ENCODE measurements around the gene TMEM44. TPM values are rescaled to one million over a fixed set of nuclear protein-coding genes. Genes with fewer than 3 reads are reported as not detected.

The TMEM44 gene
- total RNA-seq, 1 experiment from 2014 or later: 13.7 TPM

- Mint-ChIP-seq H3K36me3 (no peaks in the 10 kb centered on the region), H3K4me1 (no peaks in the 10 kb centered on the region), H3K4me3 (no peak overlapping the region), H3K27ac (no peak overlapping the region; the same call in 1 of the 2 replicates), H3K27me3 (ENCODE audit: low read depth) (no peaks in the 10 kb centered on the region), H3K9me3 (0 out of 2 replicates have a peak, but pooled peaks cover 6% of the 10 kb centered on the region)
- ChIA-PET POLR2A (no interaction called here), CTCF (no interaction called here)
- ATAC-seq (no peak), DNase-seq (ENCODE audit: low spot score) (no peak)
- TF ChIP-seq ZBTB43 (CRISPR knock-in tag; IDR thresholded peaks at IDR 0.05) (no peak), NR2C2 (CRISPR knock-in tag; IDR thresholded peaks at IDR 0.05) (no peak), SOX15 (CRISPR knock-in tag; IDR thresholded peaks at IDR 0.05) (no peak), JUN (CRISPR knock-in tag; IDR thresholded peaks at IDR 0.05) (no peak), PRRX2 (CRISPR knock-in tag; IDR thresholded peaks at IDR 0.05) (no peak), SMAD3 (CRISPR knock-in tag; IDR thresholded peaks at IDR 0.05; ENCODE audit: borderline replicate concordance) (no peak), ZNF232 (CRISPR knock-in tag; IDR thresholded peaks at IDR 0.05) (no peak), ZNF219 (CRISPR knock-in tag; IDR thresholded peaks at IDR 0.05; ENCODE audit: borderline replicate concordance) (no peak), ZBTB21 (CRISPR knock-in tag; IDR thresholded peaks at IDR 0.05; ENCODE audit: borderline replicate concordance) (no peak), RORB (CRISPR knock-in tag; IDR thresholded peaks at IDR 0.05) (no peak), TEAD4 (CRISPR knock-in tag; IDR thresholded peaks at IDR 0.05) (no peak)
- TF ChIP-seq, protein P1, sequence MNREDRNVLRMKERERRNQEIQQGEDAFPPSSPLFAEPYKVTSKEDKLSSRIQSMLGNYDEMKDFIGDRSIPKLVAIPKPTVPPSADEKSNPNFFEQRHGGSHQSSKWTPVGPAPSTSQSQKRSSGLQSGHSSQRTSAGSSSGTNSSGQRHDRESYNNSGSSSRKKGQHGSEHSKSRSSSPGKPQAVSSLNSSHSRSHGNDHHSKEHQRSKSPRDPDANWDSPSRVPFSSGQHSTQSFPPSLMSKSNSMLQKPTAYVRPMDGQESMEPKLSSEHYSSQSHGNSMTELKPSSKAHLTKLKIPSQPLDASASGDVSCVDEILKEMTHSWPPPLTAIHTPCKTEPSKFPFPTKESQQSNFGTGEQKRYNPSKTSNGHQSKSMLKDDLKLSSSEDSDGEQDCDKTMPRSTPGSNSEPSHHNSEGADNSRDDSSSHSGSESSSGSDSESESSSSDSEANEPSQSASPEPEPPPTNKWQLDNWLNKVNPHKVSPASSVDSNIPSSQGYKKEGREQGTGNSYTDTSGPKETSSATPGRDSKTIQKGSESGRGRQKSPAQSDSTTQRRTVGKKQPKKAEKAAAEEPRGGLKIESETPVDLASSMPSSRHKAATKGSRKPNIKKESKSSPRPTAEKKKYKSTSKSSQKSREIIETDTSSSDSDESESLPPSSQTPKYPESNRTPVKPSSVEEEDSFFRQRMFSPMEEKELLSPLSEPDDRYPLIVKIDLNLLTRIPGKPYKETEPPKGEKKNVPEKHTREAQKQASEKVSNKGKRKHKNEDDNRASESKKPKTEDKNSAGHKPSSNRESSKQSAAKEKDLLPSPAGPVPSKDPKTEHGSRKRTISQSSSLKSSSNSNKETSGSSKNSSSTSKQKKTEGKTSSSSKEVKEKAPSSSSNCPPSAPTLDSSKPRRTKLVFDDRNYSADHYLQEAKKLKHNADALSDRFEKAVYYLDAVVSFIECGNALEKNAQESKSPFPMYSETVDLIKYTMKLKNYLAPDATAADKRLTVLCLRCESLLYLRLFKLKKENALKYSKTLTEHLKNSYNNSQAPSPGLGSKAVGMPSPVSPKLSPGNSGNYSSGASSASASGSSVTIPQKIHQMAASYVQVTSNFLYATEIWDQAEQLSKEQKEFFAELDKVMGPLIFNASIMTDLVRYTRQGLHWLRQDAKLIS (CRISPR knock-in tag; IDR thresholded peaks at IDR 0.05; ENCODE audit: borderline replicate concordance): no peak
- TF ChIP-seq, protein P2, sequence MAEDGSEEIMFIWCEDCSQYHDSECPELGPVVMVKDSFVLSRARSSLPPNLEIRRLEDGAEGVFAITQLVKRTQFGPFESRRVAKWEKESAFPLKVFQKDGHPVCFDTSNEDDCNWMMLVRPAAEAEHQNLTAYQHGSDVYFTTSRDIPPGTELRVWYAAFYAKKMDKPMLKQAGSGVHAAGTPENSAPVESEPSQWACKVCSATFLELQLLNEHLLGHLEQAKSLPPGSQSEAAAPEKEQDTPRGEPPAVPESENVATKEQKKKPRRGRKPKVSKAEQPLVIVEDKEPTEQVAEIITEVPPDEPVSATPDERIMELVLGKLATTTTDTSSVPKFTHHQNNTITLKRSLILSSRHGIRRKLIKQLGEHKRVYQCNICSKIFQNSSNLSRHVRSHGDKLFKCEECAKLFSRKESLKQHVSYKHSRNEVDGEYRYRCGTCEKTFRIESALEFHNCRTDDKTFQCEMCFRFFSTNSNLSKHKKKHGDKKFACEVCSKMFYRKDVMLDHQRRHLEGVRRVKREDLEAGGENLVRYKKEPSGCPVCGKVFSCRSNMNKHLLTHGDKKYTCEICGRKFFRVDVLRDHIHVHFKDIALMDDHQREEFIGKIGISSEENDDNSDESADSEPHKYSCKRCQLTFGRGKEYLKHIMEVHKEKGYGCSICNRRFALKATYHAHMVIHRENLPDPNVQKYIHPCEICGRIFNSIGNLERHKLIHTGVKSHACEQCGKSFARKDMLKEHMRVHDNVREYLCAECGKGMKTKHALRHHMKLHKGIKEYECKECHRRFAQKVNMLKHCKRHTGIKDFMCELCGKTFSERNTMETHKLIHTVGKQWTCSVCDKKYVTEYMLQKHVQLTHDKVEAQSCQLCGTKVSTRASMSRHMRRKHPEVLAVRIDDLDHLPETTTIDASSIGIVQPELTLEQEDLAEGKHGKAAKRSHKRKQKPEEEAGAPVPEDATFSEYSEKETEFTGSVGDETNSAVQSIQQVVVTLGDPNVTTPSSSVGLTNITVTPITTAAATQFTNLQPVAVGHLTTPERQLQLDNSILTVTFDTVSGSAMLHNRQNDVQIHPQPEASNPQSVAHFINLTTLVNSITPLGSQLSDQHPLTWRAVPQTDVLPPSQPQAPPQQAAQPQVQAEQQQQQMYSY (CRISPR knock-in tag; IDR thresholded peaks at IDR 0.05): no peak
- TF ChIP-seq, protein P3, sequence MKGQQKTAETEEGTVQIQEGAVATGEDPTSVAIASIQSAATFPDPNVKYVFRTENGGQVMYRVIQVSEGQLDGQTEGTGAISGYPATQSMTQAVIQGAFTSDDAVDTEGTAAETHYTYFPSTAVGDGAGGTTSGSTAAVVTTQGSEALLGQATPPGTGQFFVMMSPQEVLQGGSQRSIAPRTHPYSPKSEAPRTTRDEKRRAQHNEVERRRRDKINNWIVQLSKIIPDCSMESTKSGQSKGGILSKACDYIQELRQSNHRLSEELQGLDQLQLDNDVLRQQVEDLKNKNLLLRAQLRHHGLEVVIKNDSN (CRISPR knock-in tag; IDR thresholded peaks at IDR 0.05): no peak
- TF ChIP-seq, protein P4, sequence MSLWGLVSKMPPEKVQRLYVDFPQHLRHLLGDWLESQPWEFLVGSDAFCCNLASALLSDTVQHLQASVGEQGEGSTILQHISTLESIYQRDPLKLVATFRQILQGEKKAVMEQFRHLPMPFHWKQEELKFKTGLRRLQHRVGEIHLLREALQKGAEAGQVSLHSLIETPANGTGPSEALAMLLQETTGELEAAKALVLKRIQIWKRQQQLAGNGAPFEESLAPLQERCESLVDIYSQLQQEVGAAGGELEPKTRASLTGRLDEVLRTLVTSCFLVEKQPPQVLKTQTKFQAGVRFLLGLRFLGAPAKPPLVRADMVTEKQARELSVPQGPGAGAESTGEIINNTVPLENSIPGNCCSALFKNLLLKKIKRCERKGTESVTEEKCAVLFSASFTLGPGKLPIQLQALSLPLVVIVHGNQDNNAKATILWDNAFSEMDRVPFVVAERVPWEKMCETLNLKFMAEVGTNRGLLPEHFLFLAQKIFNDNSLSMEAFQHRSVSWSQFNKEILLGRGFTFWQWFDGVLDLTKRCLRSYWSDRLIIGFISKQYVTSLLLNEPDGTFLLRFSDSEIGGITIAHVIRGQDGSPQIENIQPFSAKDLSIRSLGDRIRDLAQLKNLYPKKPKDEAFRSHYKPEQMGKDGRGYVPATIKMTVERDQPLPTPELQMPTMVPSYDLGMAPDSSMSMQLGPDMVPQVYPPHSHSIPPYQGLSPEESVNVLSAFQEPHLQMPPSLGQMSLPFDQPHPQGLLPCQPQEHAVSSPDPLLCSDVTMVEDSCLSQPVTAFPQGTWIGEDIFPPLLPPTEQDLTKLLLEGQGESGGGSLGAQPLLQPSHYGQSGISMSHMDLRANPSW (CRISPR knock-in tag; conservative IDR thresholded peaks at IDR 0.05; ENCODE audit: low read depth): no peak
- TF ChIP-seq, protein P5, sequence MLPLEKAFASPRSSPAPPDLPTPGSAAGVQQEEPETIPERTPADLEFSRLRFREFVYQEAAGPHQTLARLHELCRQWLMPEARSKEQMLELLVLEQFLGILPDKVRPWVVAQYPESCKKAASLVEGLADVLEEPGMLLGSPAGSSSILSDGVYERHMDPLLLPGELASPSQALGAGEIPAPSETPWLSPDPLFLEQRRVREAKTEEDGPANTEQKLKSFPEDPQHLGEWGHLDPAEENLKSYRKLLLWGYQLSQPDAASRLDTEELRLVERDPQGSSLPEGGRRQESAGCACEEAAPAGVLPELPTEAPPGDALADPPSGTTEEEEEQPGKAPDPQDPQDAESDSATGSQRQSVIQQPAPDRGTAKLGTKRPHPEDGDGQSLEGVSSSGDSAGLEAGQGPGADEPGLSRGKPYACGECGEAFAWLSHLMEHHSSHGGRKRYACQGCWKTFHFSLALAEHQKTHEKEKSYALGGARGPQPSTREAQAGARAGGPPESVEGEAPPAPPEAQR (CRISPR knock-in tag; IDR thresholded peaks at IDR 0.05): no peak
- TF ChIP-seq, protein P6, sequence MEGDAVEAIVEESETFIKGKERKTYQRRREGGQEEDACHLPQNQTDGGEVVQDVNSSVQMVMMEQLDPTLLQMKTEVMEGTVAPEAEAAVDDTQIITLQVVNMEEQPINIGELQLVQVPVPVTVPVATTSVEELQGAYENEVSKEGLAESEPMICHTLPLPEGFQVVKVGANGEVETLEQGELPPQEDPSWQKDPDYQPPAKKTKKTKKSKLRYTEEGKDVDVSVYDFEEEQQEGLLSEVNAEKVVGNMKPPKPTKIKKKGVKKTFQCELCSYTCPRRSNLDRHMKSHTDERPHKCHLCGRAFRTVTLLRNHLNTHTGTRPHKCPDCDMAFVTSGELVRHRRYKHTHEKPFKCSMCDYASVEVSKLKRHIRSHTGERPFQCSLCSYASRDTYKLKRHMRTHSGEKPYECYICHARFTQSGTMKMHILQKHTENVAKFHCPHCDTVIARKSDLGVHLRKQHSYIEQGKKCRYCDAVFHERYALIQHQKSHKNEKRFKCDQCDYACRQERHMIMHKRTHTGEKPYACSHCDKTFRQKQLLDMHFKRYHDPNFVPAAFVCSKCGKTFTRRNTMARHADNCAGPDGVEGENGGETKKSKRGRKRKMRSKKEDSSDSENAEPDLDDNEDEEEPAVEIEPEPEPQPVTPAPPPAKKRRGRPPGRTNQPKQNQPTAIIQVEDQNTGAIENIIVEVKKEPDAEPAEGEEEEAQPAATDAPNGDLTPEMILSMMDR (IDR thresholded peaks at IDR 0.05): no peak
- TF ChIP-seq, protein P7, sequence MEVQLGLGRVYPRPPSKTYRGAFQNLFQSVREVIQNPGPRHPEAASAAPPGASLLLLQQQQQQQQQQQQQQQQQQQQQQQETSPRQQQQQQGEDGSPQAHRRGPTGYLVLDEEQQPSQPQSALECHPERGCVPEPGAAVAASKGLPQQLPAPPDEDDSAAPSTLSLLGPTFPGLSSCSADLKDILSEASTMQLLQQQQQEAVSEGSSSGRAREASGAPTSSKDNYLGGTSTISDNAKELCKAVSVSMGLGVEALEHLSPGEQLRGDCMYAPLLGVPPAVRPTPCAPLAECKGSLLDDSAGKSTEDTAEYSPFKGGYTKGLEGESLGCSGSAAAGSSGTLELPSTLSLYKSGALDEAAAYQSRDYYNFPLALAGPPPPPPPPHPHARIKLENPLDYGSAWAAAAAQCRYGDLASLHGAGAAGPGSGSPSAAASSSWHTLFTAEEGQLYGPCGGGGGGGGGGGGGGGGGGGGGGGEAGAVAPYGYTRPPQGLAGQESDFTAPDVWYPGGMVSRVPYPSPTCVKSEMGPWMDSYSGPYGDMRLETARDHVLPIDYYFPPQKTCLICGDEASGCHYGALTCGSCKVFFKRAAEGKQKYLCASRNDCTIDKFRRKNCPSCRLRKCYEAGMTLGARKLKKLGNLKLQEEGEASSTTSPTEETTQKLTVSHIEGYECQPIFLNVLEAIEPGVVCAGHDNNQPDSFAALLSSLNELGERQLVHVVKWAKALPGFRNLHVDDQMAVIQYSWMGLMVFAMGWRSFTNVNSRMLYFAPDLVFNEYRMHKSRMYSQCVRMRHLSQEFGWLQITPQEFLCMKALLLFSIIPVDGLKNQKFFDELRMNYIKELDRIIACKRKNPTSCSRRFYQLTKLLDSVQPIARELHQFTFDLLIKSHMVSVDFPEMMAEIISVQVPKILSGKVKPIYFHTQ (CRISPR knock-in tag; IDR thresholded peaks at IDR 0.05): no peak
- TF ChIP-seq, protein P8, sequence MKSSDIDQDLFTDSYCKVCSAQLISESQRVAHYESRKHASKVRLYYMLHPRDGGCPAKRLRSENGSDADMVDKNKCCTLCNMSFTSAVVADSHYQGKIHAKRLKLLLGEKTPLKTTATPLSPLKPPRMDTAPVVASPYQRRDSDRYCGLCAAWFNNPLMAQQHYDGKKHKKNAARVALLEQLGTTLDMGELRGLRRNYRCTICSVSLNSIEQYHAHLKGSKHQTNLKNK (CRISPR knock-in tag; IDR thresholded peaks at IDR 0.05): no peak
Measured at GRCh38 chr3:194541483-194541882, 91.7 kb downstream of the TMEM44 start.

All from WTC11 (cell line).